Measurements from ENCODE around the gene CSNK1E.

- no peak for TF ChIP-seq CTCF (IDR thresholded peaks at IDR 0.05)
- no peak for TF ChIP-seq ZFX (IDR thresholded peaks at IDR 0.05; ENCODE audit: borderline replicate concordance)
Measured at GRCh38 chr22:38317995-38318715, 922 bp upstream of the CSNK1E start.
